Left lung (tissue), 10 donors: Measurements from ENCODE around the gene ABHD17C. TPM values are rescaled to one million over a fixed set of nuclear protein-coding genes. Genes with fewer than 3 reads are reported as not detected.

Experiments
- ATAC-seq: fragments of 200-7000 bp; cut with Tn5 transposase; one replicate; pipeline ENCODE4 v1.9.1; 2020; ENCODE audit warnings: moderate library complexity
- DNase-seq, 4 donors: peaks; one replicate each; pipeline ENCODE4 v3.0.0-alpha.2; 2013 to 2020
- H3K27ac ChIP-seq, 2 donors: fragments of 200-600 bp; sonication (generic) in 1 of 2; one replicate each; pipeline versions ENCODE4 v1.5.0 to v1.8.0; 2020 to 2021
- H3K27me3 ChIP-seq, 2 donors: fragments of 200-600 bp; sonication (generic) in 1 of 2; one replicate each; pipeline versions ENCODE4 v1.5.0 to v1.8.0; 2020 to 2021
- H3K36me3 ChIP-seq, 2 donors: fragments of 200-600 bp; sonication (generic) in 1 of 2; one replicate each; pipeline versions ENCODE4 v1.5.0 to v1.8.0; 2020 to 2021
- H3K4me1 ChIP-seq, 2 donors: fragments of 200-600 bp; one replicate each; pipeline ENCODE4 v1.8.0; 2021
- H3K4me3 ChIP-seq, 2 donors: fragments of 200-600 bp; sonication (generic) in 1 of 2; one replicate each; pipeline versions ENCODE4 v1.5.0 to v1.8.0; 2020 to 2021; ENCODE audit warnings: mild to moderate bottlenecking in 1 of 2
- H3K9me3 ChIP-seq, 2 donors: fragments of 200-600 bp; sonication (generic) in 1 of 2; one replicate each; pipeline versions ENCODE4 v1.5.0 to v1.8.0; 2020 to 2021
- intact Hi-C, 2 donors: fragments of 100-400 bp; cut with DNase I; formaldehyde crosslinking; loops; one replicate each; pipeline versions ENCODE4 v1.11.2 to v1.14.2; 2022
- polyA plus RNA-seq, 6 donors: library from polyadenylated mRNA; unstranded; fragments of 120-200 nt; gene quantifications; one replicate each; pipeline ENCODE4 v1.2.1, GENCODE V29; 2013; ENCODE audit not compliant: insufficient read length in 6 of 6
- total RNA-seq, 2 donors: library from RNA; stranded (reverse); fragmentation: NEBNext Ultra II Directional; extraction: Animal tissue kit (Norgen Biotek cat#: 25700); gene quantifications; one replicate each; pipeline ENCODE4 v1.2.1, GENCODE V29; 2021
- TF ChIP-seq, protein P1 (sequence below), 2 donors: fragments of 200-600 bp; sonication (generic) in 1 of 2; IDR thresholded peaks; one replicate each; pipeline versions ENCODE4 v1.5.0 to v1.8.0; 2021; ENCODE audit warnings: antibody characterized with exemption in 2 of 2
- donor health status: DM: no; HTN: yes; CAD: no.
- donor health status: DM: no; HTN: no; CAD: no.

Gene ABHD17C
- total and polyA plus RNA-seq, 8 donors: 23.7 to 34.3 (median 27.8) TPM

DNA sequence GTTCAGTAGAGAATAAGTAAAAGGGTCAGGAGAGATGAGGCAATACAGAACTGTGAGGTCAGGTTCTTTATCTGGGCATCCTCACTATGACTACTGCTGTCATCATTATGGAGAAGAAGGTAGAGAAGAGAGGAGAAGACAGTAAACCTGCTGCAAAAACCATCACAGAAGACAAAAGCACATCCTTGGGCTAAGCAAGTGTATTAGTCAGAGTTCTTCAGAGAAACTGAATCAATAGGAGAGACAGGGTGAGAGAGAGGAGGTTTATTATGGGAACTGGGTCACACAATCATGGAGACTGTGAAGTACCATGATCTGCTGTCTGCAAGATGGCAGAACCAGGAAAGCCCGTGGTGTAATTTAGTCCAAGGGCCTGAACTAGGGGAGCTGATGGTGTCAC lies 9.5 kb upstream of the ABHD17C start:
- no peak overlapping the region for H3K27ac ChIP-seq

DNA sequence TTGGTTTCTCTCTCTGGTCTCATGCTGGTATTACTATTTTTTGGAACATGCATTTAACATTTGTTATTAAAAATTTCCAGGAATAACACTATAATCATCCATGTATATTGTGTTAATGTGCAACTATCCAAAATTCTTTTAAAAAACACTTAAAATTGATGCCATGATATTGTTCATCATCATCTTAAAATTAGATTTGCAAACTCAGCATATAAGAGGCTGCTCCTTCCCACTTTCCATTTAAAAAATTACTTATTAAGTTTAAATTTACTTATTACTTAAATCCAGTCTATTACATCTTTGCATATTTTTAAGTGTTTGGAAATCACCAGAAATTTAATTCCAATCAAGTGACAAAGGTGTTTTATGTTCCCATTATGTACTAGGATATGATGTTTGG lies 5.8 kb upstream of the ABHD17C start:
- intact Hi-C loops: no loop called here

More for the DNA sequence above, 9.5 kb upstream of the ABHD17C start:
- intact Hi-C loops: no loop called here
- no peaks in the 10 kb centered on the region for H3K27me3 ChIP-seq
- DNase-seq: no peak
- H3K36me3 ChIP-seq: no peaks in the 10 kb centered on the region
- no peaks in the 10 kb centered on the region for H3K9me3 ChIP-seq
- TF ChIP-seq, protein P1, sequence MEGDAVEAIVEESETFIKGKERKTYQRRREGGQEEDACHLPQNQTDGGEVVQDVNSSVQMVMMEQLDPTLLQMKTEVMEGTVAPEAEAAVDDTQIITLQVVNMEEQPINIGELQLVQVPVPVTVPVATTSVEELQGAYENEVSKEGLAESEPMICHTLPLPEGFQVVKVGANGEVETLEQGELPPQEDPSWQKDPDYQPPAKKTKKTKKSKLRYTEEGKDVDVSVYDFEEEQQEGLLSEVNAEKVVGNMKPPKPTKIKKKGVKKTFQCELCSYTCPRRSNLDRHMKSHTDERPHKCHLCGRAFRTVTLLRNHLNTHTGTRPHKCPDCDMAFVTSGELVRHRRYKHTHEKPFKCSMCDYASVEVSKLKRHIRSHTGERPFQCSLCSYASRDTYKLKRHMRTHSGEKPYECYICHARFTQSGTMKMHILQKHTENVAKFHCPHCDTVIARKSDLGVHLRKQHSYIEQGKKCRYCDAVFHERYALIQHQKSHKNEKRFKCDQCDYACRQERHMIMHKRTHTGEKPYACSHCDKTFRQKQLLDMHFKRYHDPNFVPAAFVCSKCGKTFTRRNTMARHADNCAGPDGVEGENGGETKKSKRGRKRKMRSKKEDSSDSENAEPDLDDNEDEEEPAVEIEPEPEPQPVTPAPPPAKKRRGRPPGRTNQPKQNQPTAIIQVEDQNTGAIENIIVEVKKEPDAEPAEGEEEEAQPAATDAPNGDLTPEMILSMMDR (IDR thresholded peaks at IDR 0.05): no peak
- no peak for ATAC-seq
- no peak overlapping the region for H3K4me3 ChIP-seq
- H3K4me1 ChIP-seq: no peaks in the 10 kb centered on the region

DNA sequence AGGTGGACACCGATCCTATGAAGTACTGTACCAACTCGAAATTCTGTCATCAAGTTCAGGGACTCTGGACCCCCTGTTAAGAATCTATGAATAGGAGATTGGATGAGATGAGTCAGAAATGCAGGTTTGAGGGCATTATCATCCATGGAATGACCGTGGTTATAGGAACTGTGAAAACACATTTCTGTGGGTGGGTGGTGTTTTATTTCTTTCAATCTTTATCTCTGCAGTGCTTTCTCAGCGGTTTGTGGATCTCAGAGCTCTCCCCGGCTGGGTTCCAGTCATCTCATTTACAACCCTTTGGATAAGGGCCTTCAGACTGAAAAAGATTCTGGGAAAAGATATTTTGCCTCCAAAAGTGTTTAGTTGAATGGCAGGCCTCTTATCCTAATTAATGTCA lies 5.4 kb upstream of the ABHD17C start:
- DNase-seq: no peak
- Histone ChIP-seq H3K4me3 (no peak overlapping the region), H3K9me3 (no peaks in the 10 kb centered on the region), H3K27ac (no peak overlapping the region), H3K27me3 (no peaks in the 10 kb centered on the region), H3K36me3 (no peaks in the 10 kb centered on the region), H3K4me1 (peaks cover 3 to 21% of the 10 kb centered on the region in 2 donors)
- intact Hi-C loops: no loop called here
- TF ChIP-seq, protein P1 (IDR thresholded peaks at IDR 0.05): no peak
- no peak for ATAC-seq

More for the DNA sequence above, 5.8 kb upstream of the ABHD17C start:
- ATAC-seq: no peak
- TF ChIP-seq, protein P1 (IDR thresholded peaks at IDR 0.05): no peak
- Histone ChIP-seq H3K27ac (no peak overlapping the region), H3K4me1 (peaks cover 3 to 17% of the 10 kb centered on the region in 2 donors), H3K36me3 (no peaks in the 10 kb centered on the region), H3K27me3 (no peaks in the 10 kb centered on the region), H3K9me3 (no peaks in the 10 kb centered on the region), H3K4me3 (no peak overlapping the region)
- no peak for DNase-seq

DNA sequence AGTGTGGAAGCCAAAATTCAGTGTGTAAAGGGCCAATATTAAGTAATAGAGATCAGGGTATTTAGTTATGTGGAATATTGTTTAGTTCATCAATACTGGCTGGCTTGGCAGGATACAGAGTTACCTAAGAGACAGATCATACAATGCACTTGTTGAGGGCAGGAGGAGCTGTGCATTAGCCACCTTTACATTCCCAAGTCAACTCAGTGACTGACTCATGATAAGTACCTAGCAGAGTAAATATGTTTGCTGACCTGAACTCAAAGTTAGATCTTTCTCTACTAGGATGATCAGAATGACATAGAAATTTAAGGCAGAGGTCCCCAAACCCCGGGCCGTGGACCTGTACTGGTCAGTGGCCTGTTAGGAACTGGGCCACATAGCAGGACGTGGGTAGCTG lies 3.5 kb upstream of the ABHD17C start:
- no peaks in the 10 kb centered on the region for H3K27me3 ChIP-seq
- no peak overlapping the region for H3K27ac ChIP-seq
- intact Hi-C loops: no loop called here
- H3K4me3 ChIP-seq: no peak overlapping the region
- TF ChIP-seq, protein P1 (IDR thresholded peaks at IDR 0.05): no peak
- DNase-seq: peak in 1 of 4 donors; percentile 32
- peaks cover 3 to 31% of the 10 kb centered on the region in 2 donors for H3K4me1 ChIP-seq
- ATAC-seq: no peak
- no peaks in the 10 kb centered on the region for H3K9me3 ChIP-seq
- no peaks in the 10 kb centered on the region for H3K36me3 ChIP-seq

DNA sequence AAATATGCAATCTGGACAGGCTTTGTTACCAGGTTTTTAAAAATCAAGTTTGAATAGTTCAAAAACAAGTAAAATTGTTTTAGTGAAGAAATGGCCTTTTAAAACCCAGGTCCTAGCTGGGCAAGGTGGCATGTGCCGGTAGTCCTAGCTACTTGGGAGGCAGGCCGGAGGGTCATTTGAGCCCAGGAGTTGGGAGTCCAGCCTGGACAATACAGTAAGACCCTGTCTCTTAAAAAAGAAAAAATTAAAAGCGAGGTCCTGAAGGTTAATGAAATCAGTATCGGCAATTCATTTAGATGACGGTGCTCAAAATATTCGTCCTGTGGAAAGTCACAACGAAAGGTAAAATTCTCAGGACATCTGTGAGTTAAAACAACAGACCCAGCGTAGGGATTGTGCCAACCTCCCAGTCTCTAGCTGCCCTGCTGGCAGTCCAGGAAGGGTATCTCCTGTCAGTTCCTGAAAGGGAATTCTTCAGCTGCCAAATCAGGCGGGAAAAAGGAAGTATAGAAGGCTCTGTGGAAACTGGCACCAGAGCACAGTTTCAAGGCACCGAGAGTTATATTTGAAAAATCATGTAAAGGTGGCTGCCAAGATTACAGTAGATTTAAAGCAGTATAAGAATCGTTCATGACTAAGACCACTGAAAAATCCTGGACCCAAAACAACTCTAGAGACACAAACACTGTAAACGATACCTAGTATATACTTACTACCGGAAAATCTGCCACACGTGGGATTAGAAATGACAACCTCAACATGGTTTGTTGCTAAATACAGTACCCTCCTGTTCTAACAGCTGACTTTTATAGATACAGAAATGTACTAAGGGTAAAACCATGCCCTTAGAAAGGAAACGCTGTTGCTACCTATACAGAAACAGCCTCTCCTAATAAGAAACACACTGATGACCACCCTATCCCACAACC lies 1.2 kb upstream of the ABHD17C start:
- no peak for ATAC-seq
- peak overlapping the region; percentile 75 to 76 for H3K4me3 ChIP-seq
- no peaks in the 10 kb centered on the region for H3K27me3 ChIP-seq
- no peak for DNase-seq
- H3K9me3 ChIP-seq: no peaks in the 10 kb centered on the region
- TF ChIP-seq, protein P1 (IDR thresholded peaks at IDR 0.05): no peak
- intact Hi-C loops: no loop called here
- peak overlapping the region; percentile 41 to 84 for H3K27ac ChIP-seq
- H3K36me3 ChIP-seq: no peaks in the 10 kb centered on the region
- H3K4me1 ChIP-seq: peaks cover 3 to 45% of the 10 kb centered on the region in 2 donors
